ENCODE results near the gene DCTN4. TPM values are rescaled to one million over a fixed set of nuclear protein-coding genes. Genes with fewer than 3 reads are reported as not detected.

The DCTN4 gene
- total RNA-seq = 71.7 TPM

DNA sequence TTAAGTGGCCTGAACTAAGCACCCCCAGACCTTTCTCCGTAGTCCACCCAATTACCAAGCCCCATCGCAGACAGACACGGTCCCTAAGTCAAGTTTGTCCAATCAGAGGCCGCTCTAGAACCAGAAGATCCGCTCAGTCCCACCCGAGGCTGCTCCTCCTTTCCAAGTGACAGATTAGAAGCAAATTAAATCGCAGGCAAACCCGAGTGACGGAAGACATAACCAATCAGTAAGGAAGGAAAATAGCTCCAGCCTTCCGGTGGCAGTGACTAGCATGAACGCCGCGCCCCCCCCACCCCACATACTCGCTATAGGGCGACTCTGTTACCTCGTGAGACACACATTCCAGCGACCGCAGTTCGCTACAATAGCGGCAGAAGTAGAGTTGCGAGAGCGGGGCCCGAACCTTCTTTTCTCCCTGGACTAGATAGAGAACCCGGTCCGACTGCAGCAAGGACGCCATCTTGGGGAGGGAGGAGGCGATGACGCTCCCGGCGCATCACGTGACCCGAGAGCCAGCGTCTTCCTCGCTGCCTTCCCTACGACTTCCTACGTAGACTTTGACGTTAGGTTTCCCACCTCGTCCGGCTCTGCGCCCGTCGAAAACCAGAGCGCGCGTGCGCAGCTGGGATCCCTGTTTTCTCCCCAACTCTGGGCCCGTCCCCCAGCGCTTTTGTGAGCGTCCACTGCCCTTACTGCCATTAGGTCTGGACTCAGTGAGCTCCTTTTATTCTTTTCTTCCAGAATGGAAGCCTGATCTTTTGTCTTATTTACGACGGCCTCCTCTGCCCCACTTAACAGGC lies at the start of gene DCTN4:
TSS of gene DCTN4 (minus strand) at position 487 of the 803 bp plus-strand sequence. CDS start at position 463, 24 bp downstream.

GRCh38 chr5:150778517-150779396 lies 19.9 kb upstream of the DCTN4 start, which contains the start of gene SMIM3:
TSS of gene SMIM3 (plus strand) at chr5:150778757. CDS start at chr5:150795441, 16,684 bp downstream.

DNA sequence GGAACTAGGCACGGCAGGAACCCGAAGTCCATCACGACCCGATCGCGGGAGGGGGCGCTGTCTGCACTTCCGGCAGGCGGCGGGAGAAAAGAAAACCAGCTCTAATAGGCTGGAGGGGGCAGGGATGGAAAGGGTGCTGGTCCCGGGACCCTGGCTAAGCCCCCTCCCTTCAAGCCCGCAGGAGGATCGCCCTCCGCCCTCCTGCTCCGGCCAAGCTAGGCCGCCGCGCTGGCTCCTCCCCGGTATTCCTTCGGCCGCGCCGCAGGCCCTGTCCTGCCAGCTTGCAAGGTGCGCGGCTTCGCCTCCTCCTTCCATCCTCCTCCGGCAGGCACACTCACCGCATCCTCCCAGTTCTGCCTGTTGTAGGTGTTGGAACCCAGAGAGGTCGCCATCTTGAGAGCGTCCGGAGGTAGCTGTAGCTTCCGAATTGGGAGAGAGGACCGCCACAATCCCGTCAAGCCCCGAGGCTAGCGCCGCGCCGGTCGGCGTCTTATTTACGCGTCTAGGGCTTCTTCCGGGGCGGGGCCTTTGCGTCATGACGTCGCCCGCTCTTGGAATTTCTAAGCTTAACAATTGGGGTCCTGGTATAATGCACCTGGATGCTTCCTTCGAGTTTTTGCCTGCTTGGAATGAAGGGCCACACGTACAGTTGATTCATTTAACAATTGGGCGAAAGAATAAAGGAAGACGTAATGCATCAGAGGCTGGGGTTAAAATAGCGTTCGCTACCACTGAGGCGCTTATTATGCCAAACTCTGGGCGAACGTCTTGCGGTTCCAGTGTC lies 58.0 kb downstream of the DCTN4 start, which contains the start of gene RBM22:
TSS of gene RBM22 (minus strand) at position 469 of the 784 bp plus-strand sequence. CDS start at position 392, 77 bp downstream.

GRCh38 chr5:150661086-150661485 lies 97.7 kb downstream of the DCTN4 start, which contains the start of gene MYOZ3:
TSS of gene MYOZ3 (plus strand) at chr5:150661251. CDS start at chr5:150662942, 1,691 bp downstream.

Other genes with a start within 250 kb of the DCTN4 start
- 24.9 TPM for gene SYNPO, start 118.4 kb downstream of the DCTN4 start, total RNA-seq
- gene MYOZ3, start 97.8 kb downstream of the DCTN4 start, total RNA-seq = 10.7 TPM
- 41.2 TPM for gene RBM22, start 58.0 kb downstream of the DCTN4 start, total RNA-seq
- 25.2 TPM for gene SMIM3, start 19.7 kb upstream of the DCTN4 start, total RNA-seq
- gene IRGM, start 87.5 kb upstream of the DCTN4 start, total RNA-seq = 0.12 TPM
- gene ZNF300, start 146.0 kb upstream of the DCTN4 start, total RNA-seq = 16.3 TPM